Epithelial cell of proximal tubule (primary cell): ENCODE measurements around the gene UBE2H. TPM values are rescaled to one million over a fixed set of nuclear protein-coding genes. Genes with fewer than 3 reads are reported as not detected.
A peak's percentile ranks its signal among the peaks of the same experiment; 100 is the strongest.

Experiments used
- DNase-seq: peaks from one replicate; pipeline ENCODE4 v3.0.0-alpha.2; 2011; ENCODE audit warnings: low read depth
- H3K4me3 ChIP-seq: 2 replicates; pipeline ENCODE4 v1.5.1; 2011; ENCODE audit warnings: low read depth, mild to moderate bottlenecking, low read length
- CTCF ChIP-seq: conservative IDR thresholded peaks from 2 replicates; pipeline ENCODE4 v1.5.1; 2012; ENCODE audit warnings: low read depth, mild to moderate bottlenecking, low read length
- total RNA-seq: library from RNA; depleted of rRNA; stranded (reverse); fragments of >200 nt; gene quantifications from 2 replicates; pipeline ENCODE4 v1.2.3, GENCODE V29; 2015

UBE2H gene
- total RNA-seq, 1 donor from 2014 or later = 88.1 TPM

DNA sequence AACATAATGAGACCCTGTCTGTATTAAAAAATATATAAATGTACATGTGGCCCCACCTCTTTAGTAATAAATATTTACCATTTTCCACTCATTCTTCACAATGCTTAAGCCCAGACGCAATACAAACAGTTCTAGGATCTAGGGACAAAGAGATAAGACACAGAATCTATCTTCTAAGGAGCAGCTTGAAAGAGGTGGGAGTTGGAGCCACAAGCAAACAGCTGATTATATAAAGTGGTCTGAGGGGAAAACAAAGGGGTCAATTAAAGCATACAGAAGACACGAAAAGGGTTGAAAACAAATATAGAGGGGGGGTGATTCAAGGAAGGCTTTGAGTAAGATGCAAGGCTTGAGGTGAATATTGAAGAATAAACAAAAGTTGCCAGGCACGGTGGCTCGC is 43.1 kb downstream of the UBE2H start:
- H3K4me3 ChIP-seq = no peak overlapping the region
- no peak for TF ChIP-seq CTCF
- no peak for DNase-seq

- no peak for TF ChIP-seq CTCF
- DNase-seq = no peak
- H3K4me3 ChIP-seq = no peak overlapping the region
Measured at GRCh38 chr7:129908181-129908580, 44.6 kb downstream of the UBE2H start.

GRCh38 chr7:129907122-129907736 is 45.5 kb downstream of the UBE2H start:
- H3K4me3 ChIP-seq = no peak overlapping the region
- no peak for DNase-seq
- TF ChIP-seq CTCF = no peak

GRCh38 chr7:129906700-129907099 is 46.1 kb downstream of the UBE2H start:
- H3K4me3 ChIP-seq = no peak overlapping the region
- DNase-seq = peak; percentile 73
- TF ChIP-seq CTCF = no peak

DNA sequence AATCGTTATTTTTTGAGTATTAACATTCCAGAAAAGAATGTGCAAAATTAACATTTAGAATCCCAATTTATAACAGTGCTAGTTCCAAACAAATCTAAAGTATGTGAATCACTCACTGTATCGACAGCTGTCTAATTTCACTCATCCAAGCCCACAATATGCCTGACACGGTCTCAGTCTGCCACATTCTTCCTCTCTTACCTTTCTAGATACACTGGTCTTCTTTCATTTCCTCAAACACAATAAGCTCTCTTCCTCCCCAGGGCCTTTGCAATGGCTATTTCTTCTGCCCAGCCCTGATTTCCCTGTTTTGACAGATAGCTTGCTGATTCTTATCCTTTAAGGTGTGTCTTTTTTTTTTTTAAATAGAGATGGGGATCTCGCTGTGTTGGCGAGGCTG is 48.8 kb downstream of the UBE2H start:
- H3K4me3 ChIP-seq = no peak overlapping the region
- no peak for DNase-seq
- no peak for TF ChIP-seq CTCF

DNA sequence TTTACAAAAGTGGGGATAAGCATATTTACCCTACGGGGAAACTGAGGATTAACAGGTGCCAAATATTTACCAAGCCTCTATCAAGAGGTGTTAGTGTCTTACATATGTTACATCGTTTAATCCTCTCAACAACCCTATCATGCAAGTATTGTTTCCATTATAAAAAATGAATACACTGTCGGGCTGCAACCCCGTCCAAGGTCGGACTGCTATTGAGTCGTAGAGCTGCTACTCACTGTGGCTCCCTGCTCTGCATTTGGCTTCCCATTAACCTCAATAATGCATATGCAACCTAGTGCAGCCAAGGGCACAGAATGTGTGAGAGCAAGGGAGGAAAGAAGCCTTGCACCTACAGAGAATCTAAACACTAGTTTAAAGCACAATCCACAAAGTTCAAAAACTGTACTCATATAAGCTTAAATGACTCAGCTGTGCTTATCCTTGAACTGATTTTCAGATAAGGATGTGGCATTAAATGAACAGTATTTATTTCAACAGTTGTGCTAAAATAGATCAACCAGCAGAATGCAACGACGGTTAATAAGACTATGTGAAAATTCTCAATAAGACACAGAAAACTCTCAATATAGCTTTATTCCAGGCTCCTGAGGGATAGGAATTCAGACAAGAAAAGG is 49.9 kb downstream of the UBE2H start:
- no peak overlapping the region for H3K4me3 ChIP-seq
- no peak for TF ChIP-seq CTCF
- no peak for DNase-seq
